NCI-H2171 (cell line): ENCODE results near the gene TFB1M.
"Not testable (repeated sequence)": the region's sequence is repeated elsewhere in the genome, so short reads cannot be mapped to it uniquely, and the experiment has no call there.

Experiments used
- DNase-seq: peaks from one replicate; lab custom pipeline; 2025; lab: John Stamatoyannopoulos, UW

Gene TFB1M

DNA sequence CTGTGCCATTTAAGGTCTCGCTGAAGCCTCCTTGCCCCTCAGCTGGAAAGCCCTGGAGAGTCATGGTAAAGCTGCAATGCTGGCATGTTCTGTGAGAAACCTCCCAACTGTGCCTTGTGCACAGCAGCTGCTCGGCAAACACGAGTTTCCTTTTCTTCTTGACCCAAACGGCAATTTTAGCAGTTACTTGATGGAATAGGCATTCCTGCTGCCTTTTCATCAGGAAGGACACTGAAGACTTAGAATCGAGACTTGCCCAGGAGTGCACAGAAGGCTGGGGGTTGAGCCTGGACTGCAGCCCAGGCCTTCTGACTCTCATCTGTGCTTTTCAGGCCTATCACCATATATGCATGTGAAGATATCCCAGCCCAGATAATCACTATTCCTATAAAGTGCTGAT is 79.2 kb downstream of the TFB1M start:
- DNase-seq, result no peak

DNA sequence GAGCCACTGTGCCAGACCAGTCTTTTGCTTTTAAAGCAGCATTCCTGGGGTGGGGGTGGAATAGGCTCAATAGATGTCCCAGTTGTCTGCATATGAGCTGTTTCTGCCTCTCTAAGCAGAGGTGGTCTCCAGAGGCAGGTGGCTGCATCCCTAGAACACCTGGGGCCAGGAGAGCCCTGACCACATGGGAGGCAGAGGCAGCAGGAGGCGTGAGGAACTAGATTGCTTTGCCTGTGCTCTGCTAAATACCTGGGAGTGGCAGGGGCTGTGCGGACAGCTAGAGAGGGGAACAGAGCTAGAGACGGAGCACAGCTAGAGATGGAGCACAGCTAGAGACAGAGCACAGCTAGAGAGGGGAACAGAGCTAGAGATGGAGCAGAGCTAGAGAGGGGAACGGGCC is 79.6 kb downstream of the TFB1M start:
- no peak for DNase-seq

DNA sequence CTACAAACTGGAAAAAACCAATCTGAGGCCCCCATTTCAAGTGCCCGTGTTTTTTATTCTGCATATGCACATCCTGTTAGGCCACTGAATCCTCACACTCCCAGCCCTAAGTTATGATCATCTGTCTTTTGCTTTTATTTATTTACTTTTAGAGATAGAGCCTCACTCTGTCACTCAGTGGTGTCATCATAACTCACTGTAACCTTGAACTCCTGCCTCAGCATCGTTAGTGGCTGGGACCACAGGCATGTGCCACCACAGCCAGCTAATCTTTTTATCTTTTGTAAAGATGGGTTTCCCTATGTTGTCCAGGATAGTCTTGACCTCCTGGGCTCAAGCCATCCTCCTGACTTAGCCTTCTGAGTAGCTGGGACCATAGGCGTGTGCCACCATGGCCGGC is 80.1 kb downstream of the TFB1M start:
- no peak for DNase-seq

DNA sequence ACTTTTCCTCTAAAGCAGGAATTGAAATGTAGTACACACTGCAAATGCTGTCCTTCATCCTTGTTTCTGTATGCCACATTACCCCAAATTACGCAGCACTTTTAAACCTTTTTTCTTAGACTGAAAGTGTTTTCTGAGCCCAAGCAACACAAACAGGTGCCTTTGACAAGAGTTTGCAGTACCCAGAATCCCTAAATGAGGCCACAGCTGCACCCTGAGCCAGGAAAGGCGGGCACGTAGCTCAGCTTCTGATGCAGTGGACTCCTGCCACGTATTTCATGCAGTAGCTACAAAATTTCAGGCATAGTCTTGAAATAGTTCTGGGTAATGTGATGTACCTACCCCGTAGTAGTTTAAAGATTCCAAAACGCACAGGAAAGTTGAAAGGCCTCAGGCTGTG is 81.4 kb downstream of the TFB1M start:
- no peak for DNase-seq

DNA sequence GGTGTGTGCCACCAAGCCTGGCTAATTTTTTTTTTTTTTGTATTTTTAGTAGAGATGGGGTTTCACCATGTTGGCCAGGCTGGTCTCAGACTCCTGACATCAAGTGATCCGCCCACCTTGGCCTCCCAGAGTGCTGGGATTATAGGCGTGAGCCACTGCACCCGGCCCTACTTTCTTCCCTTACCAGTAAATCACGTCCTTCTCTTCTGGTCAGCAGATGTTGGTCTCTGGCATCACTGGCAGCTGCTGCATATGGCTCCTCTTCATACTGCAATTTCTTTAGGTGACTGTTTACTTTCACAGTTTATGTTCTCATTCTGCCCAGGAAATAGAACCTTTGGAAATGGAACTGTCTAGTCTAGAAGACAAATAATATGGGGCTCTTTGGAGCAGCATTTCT is 83.3 kb downstream of the TFB1M start:
- DNase-seq, result not testable (repeated sequence)

DNA sequence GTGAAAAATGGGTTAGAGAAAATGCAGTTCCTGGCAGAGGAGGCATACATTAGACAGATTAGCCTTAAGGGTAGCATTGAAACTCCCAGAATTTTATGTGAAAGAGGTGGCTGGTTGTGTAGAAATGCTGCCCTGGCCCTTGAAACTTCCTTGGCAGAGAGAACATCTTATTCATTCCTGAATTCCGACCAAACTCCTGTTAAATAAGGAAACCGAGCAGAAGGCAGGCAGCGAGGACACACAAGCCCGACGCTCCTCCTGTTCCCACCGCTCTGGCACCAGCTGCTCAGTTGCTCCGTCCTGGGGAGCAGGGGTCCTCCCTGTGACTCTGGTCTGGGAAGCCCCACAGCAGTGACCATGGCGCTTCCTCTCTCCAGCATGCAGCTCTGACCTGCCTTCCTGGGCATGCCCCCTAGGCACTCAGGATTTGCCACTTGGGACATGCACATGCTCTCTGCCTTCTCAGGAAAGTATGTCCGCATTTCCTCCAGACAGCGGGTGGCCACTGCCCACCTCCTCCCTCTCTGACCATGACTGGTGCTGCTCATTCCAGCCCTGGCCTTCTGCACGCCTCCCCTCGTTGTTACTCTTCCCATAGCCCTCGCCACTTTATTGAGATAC is 85.6 kb downstream of the TFB1M start:
- DNase-seq, result no peak

DNA sequence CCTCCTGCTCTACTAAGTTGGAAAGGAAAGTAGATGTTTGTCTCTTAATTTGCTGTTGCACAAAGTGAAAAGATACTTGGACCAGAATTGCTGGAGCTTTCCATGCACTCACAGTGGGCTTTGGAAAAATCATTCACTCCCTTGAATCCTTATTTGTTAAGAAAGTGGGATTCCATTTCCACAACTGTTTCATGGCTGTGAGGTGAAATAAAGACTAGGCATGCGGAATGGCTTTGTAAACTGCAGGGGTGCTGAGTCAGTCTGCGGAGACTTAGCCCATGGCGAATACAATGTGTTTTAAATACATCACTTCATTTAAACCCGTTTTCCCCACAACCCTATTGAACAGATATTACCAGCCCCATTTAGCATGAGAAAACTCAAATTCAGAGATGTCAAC is 87.2 kb downstream of the TFB1M start:
- no peak for DNase-seq

DNA sequence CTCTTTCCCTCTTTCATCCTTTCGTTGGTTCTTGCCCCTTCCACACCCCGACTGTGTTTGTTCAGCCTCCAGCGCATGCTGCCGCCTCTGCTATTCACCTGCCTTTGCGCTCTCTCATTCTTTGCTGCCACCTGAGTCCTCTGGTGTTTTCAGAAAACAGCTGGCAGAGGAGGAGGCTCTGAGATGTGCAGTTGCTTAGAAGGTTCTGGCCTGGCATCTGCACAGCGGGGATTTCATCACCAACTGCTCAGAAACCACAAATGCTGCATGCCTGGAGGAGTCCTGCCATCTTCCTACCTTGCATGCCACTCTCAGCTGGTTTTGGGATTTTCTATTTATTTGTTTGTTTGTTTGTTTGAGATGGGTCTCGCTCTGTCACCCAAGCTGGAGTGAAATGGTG is 89.7 kb downstream of the TFB1M start:
- DNase-seq, result no peak

DNA sequence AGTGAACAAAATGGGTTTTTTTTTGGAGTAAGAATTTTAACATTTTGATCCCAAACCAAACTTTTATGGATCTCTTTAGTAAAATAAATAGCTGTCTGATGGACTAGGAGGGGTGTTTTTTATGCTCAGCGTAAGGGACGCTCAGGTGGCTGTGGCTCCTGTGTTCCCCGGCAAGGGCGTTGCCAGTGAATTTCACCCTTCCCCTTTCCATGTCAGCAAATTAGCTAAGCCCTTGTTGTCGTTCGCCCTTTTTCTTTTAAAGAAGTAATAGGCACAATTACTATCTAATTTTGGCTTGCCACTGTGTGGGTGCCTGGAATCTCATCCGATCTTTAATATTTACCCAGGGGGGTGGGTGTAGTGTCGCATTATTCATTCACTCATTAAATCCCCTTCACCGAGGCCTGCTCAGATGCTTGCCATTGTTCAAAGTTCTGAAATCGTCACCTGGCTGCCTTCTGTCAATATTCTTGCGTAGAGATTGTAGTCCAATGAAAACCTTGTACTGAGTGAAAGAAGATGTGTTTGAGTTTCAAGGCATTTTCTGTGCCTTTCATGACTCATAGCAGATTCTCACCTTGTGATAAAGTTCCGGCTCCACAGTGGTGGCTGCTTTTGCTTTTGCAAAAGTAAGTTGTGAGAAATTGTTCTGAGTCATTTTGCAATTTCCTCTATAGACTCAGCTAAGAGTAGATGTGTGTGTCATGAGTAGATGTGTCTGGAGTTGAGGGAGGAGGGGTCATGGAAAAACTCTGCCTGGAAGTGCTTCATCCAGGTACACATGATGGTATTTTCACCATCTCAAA is 90.4 kb downstream of the TFB1M start:
- DNase-seq, result no peak

DNA sequence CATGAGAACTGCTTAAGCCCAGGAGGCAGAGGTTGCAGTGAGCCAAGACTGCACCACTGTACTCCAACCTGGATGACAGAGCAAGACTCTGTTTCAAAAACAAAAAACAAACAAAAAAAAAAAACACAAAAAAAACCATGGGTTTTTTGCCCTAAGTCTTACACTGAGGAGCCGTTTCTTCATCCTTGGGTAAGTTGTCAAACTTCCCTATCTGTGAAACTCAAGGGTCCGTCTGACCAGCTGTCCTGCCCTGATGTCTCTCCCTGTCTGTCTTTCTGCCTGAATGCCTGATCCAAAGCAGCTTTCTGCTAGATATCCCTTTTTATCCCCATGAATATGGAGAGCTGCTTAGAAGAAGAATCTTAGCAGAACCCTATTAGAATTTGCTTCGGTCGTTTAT is 91.8 kb downstream of the TFB1M start:
- DNase-seq, result no peak

DNA sequence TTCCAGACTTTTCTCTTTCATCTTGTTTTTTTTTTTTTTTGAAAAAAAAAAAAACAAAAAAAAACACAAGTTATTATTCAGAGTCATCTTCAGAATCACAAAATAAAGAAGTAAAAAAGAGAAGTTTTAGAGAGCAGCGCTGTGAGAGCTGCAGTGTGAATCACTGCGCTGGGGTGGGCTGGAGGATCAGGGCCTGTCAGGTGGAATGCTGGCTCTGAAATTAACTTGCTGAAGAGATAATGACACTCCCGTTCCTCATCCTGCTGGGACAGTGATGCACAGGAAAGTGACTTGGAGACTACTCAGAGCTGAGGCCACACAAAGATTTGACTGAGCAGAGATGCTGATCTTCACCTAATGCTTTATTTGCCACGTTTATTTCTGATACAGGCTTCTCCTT is 93.2 kb downstream of the TFB1M start:
- no peak for DNase-seq

DNA sequence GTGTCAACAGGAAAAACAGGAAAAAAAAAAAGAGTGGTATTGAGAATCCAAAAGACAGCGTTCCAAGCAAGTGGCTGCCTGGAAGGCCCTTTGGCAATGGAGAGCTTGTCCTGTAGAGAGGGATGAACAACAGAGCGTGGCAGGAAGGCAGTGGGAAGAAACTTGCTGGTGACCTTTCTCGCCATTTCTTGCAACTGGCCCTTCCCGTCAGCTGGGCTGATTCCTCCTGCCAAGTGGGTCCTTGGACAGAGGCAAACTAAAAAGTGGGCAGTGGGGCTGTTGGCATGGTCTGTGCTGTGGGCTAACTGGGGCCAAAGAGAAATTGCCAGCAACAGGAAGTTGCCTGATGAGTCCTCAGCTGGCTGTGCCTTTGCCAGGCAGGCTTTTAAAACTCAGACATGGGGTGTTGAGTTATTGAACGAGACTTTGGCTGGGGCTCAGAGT is 94.4 kb downstream of the TFB1M start:
- no peak for DNase-seq

DNA sequence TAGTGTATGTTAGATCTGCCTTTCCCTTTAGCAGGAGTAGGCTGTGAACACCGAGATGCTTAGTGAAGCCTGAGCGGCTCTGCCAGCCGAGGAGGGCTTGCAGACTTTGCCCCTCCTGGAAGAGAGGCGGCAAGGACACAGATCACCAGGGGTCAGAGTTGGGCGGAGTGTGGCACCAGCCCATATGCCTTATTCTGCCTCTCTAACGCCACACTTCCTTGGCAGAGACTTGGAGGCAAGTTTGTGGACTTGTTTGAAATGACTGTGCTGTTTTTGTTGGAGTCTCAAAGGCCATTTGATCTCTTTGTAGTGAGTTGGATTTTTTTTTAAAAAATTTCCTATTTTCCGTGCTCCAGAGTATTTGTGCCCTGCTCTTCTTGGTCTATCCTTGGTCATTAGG is 95.0 kb downstream of the TFB1M start:
- no peak for DNase-seq

DNA sequence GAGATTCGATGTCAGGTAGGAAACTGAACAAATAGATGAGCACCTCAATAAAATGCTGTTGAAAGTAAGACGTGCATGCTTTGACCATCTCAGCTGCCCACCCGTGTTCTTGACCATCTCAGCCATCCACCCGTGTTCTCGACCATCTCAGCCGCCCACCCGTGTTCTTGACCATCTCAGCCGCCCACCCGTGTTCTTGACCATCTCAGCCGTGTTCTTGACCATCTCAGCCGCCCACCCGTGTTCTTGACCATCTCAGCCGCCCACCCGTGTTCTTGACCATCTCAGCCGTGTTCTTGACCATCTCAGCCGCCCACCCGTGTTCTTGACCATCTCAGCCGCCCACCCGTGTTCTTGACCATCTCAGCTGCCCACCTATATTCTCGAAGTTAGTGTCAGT is 95.6 kb downstream of the TFB1M start:
- not testable (repeated sequence) for DNase-seq

DNA sequence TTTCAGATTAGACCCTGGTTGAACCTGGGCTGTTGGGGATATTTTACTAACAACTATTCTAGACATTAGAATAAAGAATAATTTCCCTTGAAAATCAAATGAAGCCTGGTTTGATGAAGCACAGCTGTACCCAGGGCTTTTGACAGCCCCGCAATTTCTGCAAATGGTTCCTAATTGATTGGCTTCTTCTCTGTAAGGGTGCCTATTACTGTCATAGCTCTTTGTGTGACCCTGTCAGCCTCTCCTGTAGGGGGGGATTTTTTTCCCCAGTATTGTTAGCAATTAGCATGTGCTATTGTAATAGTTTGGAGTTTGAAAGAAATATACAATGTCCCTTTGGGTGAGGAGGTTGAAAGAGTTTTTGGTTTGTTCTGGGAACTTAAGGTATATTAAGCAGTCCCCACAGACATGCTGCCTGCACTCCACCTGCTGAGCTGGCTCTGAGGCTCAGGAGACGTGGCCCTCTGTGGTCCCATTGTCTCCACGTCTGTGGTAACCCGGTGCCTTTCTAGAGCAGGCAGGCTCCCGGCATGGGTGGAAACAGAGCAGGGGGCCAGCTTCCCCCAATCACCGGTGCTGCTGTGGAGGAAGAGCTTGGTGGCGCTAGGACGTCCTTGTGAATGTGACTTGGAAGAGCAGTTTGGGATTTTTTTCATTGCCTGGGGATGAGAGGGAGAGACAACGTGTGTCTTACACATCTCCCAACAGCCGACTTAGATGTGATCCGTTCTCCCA is 97.8 kb downstream of the TFB1M start:
- DNase-seq, result no peak

DNA sequence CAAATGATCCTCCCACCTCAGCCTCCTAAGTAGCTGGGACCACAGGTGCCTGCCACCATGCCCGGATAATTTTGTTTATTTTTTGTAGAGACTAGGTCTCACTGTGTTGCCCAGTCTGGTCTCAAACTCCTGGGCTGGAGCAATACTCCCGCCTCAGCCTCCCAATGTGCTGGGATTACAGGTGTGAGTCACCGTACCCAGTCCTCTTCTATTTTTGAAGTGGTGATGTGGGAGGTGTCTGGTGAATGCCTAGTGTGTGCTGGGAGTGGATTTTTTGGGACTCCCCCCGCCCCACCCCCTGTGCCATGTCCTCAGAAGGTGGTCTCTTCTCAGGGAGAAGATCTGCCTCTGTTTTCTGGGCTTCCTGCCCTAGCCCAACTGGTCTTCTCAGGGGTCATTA is 98.4 kb downstream of the TFB1M start:
- DNase-seq, result no peak

DNA sequence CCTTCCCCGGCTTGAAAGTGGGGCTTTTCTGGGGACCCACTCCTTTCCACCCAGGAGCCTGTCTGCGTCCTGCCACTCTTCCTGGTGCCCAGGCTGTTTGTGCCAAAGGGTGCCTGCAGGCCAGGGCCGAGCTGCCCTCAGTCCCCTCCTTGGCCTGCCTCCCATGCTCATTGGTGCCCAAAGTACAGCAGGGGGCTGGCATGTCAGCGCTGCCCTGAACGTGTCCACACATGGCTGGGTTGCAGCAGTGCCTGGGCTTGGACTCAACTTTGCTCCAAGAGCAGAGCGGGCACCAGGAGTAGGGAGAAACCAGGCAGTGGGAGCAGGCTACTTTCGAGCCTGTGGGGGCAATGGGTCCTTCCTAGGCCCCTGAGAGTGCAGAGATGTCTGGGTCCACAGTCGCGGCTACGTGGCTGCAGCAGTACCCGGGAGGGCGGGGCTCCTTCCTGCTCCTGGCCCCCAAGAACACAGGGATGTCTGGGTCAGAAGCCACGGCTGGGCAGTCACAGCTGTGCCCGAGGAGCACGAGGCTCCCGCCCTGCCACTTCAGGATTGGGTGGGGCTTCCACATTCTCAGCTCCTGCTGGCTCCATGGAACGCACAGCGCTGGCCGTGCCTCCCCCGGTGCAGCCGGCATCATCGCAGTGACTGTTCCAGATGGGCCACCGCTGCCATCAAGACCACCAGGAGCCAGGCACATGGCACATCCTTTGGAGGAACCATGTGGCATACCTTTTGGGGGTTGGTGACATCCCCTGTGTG is 100.5 kb downstream of the TFB1M start:
- DNase-seq, result no peak

DNA sequence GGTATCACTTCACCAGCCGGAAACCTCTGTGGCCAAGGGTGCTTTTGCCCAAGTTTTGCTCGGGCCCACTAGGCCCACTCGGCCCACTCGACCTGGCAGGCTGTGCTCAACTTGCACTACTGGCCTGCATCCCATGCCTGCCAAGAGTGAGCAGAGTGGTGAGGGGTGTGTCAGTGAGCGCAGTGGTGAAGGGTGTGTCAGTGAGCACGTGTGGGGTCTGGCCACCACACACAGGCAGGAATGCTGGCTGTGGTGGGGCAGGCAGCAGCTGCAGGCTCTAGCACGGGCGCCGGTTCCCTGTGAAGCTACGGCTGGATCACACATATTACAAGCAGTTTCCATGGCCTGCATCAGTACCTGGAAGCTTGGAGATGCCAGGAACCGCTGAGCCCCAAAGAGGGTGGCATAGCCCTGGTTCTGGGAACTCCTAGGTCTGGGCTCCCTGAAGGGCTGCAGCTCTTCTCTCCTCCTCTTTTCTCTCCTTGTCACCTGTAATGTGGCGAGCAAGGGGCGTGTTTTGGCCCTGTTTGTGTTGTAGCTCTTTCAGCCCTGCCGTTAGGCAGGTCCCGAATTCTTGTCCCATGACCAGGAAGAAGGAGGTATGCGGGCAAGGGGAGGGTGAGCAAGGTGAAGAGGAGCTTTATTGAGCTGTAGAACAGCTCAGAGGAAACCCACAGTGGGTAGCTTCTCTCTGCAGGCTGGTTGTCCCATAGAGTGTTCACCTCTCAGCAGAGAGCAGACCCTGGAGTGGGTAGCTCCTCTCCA is 101.5 kb downstream of the TFB1M start:
- DNase-seq, result no peak

DNA sequence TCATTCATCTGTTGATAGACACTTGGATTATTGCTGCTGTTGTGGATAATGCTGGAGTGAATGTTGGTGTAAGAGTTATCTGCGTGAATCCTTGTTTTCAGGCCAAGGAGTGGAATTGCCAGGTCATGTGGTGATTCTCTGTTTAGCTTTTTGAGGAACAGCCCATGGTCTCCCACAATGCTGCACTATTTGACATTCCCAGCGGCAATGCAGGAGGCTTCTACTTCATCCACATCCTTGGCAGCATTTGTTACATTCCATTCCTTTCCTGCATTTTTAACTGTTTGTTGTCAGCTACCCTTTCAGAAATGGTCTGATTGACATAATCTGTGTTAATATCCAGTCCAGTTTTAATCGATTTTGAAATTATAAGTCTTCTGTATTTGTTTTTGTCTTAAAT is 102.2 kb downstream of the TFB1M start:
- DNase-seq, result no peak

DNA sequence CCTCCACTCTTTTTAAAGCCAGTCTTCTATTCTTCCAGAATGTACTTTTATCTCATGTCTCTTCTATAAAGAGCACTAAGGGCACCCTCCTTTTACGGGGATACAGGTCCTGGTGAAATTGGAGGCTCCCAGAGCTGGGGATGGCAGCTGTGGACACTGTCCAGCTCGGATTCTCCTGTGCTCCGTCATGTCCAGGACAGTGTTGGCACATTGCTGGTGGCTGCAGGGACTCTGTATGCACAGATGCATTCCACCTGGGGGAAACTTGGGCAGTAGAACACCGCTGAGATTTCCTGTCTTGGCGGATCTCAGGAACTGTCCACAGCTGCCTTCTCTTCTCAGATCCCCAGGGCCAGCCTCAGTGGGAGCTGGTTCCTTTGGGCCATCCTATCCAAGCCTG is 107.1 kb downstream of the TFB1M start:
- no peak for DNase-seq
